Stomach smooth muscle (tissue), 2 donors: ENCODE measurements around the gene C1orf198.

Source experiments
- H3K27ac ChIP-seq: one replicate; pipeline ENCODE4 v1.7.0; 2013; ENCODE audit warnings: mild to moderate bottlenecking, low read length, inconsistent platforms
- H3K27me3 ChIP-seq, 2 donors: one replicate each; pipeline ENCODE4 v1.7.0; 2013; ENCODE audit warnings: low read length in 2 of 2; ENCODE audit not compliant: insufficient read depth in 2 of 2, control insufficient read depth in 1 of 2
- H3K36me3 ChIP-seq, 2 donors: one replicate each; pipeline ENCODE4 v1.7.0; 2013; ENCODE audit warnings: low read length in 2 of 2; ENCODE audit not compliant: control insufficient read depth in 2 of 2, insufficient read depth in 2 of 2
- H3K4me1 ChIP-seq: one replicate; pipeline ENCODE4 v1.7.0; 2013; ENCODE audit warnings: low read length; ENCODE audit not compliant: control insufficient read depth, insufficient read depth
- H3K4me3 ChIP-seq, 2 donors: one replicate each; pipeline ENCODE4 v1.7.0; 2013; ENCODE audit warnings: low read length in 2 of 2
- H3K9ac ChIP-seq, 2 donors: one replicate each; pipeline ENCODE4 v1.7.0; 2013; ENCODE audit warnings: low read length in 2 of 2, mild to moderate bottlenecking in 1 of 2
- H3K9me3 ChIP-seq, 2 donors: one replicate each; pipeline ENCODE4 v1.7.0; 2013; ENCODE audit warnings: low read length in 2 of 2; ENCODE audit not compliant: control insufficient read depth in 2 of 2
- donor health status: healthy.
- donor health status: Pancreatic carcinoma.

Gene C1orf198

DNA sequence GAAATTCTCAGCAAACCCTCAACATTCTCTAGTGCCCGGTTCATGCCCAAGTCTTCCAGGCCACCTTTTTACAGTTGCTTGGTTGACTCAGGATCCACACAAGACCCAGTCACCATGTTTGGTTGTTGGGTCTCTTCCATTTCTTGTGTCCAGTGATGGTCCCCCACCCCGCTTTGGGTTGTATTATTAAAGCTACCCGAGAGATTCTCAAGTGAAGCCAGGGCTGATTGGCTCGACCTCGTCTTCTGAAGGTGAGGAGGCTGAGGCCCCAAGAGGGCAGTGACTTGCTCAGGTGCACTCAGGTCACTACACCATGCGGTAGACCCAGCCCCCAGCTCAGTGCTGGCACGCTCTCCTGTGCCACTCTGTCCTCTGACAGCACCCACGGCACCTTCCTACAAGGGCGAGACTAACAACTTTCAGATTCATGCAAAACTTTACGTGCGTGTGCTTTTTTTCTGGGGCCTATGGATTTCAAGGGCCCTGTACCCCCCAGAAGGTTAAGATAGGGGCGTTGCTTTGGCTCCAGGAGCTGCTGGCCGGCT lies 70.9 kb downstream of the C1orf198 start:
- Histone ChIP-seq H3K27me3 (no peaks in the 10 kb centered on the region), H3K27ac (no peak overlapping the region), H3K4me1 (peaks cover 3% of the 10 kb centered on the region), H3K4me3 (no peak overlapping the region), H3K9ac (no peak overlapping the region), H3K9me3 (no peaks in the 10 kb centered on the region), H3K36me3 (no peaks in the 10 kb centered on the region)

DNA sequence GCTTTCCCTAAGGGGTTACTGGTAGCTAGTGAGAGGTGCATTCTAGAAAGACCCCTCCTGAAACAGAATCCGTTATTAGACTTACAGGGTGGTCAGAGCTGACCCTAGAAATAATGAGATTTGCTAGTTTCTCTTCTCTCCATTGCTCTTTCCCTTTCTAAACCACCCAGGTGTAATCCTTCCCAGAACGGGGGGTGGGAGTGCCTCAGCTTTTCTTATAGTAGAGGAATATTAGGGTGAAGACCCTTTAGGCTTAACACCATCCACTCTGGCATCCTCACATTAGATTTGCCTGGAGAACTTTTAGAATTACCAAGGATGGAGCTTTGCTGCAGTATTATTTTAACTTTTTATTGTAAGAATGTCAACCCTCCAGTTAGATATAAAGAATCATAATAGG lies 71.7 kb downstream of the C1orf198 start:
- peaks cover 3% of the 10 kb centered on the region for H3K4me1 ChIP-seq
- no peaks in the 10 kb centered on the region for H3K9me3 ChIP-seq
- no peaks in the 10 kb centered on the region for H3K27me3 ChIP-seq
- no peaks in the 10 kb centered on the region for H3K36me3 ChIP-seq
- no peak overlapping the region for H3K4me3 ChIP-seq
- H3K9ac ChIP-seq, result no peak overlapping the region
- H3K27ac ChIP-seq, result no peak overlapping the region

DNA sequence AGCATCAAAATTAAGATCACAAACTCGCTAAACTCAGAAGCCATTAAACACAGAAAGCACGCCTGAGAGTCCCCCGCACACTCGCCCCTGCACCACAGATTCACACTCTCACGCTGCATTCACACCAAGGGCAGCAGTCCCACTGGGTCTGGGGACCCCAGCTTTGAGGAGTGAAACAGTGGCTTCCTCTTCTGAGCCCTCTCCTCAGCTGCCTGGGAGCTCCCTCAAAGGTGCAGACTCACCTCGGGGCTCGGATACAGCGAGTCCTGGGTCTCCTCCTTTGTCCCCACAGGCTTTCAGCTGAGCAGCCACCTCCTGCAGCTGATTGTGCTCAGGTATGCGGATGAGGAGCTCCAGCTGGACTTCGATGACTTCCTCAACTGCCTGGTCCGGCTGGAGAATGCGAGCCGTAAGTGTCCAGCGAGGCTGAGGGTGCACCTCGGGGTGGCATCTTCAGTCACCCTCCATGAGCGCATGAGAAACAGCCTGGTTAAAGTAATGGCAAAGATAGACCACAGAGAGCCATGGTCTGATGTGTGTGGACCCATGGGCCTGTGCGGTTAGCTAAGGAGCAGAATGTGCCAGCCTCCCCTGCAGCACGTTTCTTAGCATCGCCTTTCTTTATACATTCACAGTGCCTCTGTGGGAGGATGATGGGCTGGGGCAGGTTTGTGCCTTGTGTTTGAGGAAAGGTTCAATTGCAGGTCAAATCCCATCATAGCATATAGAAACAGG lies 73.3 kb downstream of the C1orf198 start:
- Histone ChIP-seq H3K9ac (no peak overlapping the region), H3K4me3 (no peak overlapping the region), H3K36me3 (no peaks in the 10 kb centered on the region), H3K9me3 (no peaks in the 10 kb centered on the region), H3K27me3 (no peaks in the 10 kb centered on the region), H3K27ac (no peak overlapping the region), H3K4me1 (peaks cover 3% of the 10 kb centered on the region)

DNA sequence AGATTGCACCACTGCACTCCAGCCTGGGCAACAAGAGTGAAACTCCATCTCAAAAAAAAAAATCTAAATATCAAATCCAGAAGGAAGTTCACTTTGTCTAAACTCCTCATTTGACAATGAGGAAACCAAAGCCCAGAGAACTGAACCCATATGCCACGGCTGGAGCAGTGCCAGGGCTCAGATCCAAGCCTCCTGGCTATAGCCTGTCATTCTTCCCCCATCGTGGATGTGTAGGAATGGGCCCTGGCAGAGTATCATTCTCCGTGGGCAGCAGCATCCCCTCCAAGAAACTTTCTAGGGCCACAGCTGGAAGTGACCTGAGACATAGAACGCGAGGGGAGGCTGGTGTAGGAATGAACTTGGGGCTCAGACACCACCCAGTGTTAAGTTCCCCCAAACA lies 73.9 kb downstream of the C1orf198 start:
- no peak overlapping the region for H3K27ac ChIP-seq
- H3K4me1 ChIP-seq, result peaks cover 3% of the 10 kb centered on the region
- H3K9ac ChIP-seq, result no peak overlapping the region
- H3K4me3 ChIP-seq, result no peak overlapping the region
- no peaks in the 10 kb centered on the region for H3K36me3 ChIP-seq
- H3K27me3 ChIP-seq, result no peaks in the 10 kb centered on the region
- no peaks in the 10 kb centered on the region for H3K9me3 ChIP-seq

DNA sequence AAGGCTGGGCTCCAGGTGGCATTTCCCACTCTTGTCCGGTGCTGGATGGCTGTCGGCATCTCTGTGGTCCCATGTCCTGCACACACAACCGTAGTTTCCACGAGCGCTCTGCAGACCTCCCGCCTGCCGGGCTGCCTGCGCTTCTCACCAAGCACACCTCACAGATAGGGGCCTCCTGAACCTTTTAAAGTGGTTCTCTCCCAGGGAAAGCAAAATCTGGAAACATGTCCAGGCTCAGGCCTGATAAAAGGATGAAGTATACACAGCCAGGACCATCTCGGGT lies 74.9 kb downstream of the C1orf198 start:
- no peaks in the 10 kb centered on the region for H3K36me3 ChIP-seq
- no peak overlapping the region for H3K27ac ChIP-seq

DNA sequence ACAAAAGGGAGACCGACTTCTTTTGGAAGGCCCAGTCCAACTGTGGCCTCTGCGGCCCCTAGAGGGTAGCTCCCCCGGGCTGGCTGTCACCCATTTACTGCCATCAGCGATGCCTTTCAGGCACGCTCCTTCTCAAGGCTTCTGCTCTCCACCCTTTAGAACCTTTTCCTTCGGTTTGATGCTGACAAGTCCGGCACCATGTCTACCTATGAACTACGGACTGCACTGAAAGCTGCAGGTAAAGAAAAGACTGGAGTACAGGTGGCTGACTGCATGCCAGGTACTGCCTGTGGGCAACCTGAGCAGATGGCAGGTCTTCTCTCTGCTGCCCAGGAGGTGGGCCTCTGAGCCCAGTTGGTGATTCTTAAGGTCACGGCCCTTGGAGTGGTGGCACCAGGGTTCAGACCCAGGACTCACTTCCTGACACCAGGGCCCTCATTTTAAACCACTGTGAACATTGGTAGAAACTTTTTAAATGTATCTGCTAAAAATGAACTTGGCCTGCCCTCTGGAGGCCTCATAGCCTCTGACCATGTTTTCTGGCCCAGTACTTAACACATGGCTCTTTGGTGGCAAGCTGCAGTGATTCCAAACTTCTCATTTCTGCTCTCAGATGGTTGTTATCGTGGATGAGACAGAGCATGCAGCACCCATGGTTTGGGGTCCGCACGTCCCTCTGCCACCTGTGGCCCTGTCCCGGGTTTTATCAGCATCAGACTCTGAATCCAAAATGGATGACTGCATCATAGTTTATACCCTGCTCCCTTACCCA lies 75.4 kb downstream of the C1orf198 start:
- H3K9me3 ChIP-seq, result no peaks in the 10 kb centered on the region
- H3K9ac ChIP-seq, result no peak overlapping the region
- H3K36me3 ChIP-seq, result no peaks in the 10 kb centered on the region

More for the DNA sequence above, 74.9 kb downstream of the C1orf198 start:
- Histone ChIP-seq H3K4me3 (no peak overlapping the region), H3K27me3 (peaks cover 0 to 2% of the 10 kb centered on the region in 2 donors), H3K4me1 (peaks cover 3% of the 10 kb centered on the region), H3K9ac (no peak overlapping the region), H3K9me3 (no peaks in the 10 kb centered on the region)

DNA sequence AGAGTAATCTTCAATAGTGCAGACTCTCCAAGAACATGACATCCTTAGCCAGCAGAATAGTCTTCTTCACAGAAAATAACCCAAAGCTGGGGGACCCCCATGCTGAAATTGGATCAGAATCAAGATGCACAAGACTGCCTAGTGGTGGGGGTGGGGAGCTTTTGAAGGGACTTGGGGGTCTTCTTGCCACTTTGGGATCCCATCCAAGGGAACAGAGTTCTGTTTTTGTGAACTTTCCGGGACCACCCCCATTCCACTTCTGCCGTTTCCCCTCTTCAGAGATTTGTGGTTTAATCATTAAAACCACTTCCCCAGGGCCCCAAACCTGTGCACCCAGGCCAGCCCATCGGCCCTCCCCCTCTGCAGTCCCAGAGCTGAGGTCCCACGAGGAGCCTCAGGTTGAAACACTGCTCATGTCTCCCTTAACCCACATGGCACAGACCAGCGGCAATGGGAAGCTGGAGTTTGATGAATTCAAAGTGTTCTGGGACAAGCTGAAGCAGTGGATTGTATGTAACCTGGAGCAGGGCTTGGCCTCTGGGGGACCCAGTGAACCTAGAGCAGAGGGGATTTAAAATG lies 76.2 kb downstream of the C1orf198 start:
- Histone ChIP-seq H3K4me1 (no peaks in the 10 kb centered on the region), H3K9me3 (no peaks in the 10 kb centered on the region), H3K27me3 (peaks cover 0 to 2% of the 10 kb centered on the region in 2 donors)

More for the DNA sequence above, 75.4 kb downstream of the C1orf198 start:
- Histone ChIP-seq H3K27me3 (peaks cover 0 to 2% of the 10 kb centered on the region in 2 donors), H3K4me3 (no peak overlapping the region), H3K4me1 (peaks cover 3% of the 10 kb centered on the region), H3K27ac (no peak overlapping the region)

DNA sequence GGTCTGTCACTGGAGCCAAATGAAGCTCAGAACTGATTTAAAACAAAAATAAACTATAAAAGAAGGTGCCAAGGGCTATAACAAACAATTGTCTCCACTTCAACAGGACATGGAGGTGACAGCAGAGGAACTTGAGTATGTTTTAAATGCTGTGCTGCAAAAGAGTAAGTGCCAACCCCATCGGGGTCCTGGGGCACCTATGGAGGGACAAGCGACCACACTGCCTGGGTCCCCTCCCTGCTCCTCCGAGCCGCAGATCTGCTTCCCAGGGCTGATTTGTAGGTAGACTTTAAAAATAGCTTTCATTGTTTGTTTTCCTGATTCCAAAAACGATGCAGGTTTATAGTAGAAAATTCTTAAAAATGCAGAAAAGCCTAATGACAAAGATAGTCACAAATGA lies 78.3 kb downstream of the C1orf198 start:
- no peak overlapping the region for H3K4me3 ChIP-seq
- H3K27me3 ChIP-seq, result peaks cover 0 to 2% of the 10 kb centered on the region in 2 donors
- H3K36me3 ChIP-seq, result no peaks in the 10 kb centered on the region
- H3K9ac ChIP-seq, result no peak overlapping the region
- no peaks in the 10 kb centered on the region for H3K4me1 ChIP-seq
- H3K9me3 ChIP-seq, result no peaks in the 10 kb centered on the region
- no peak overlapping the region for H3K27ac ChIP-seq

More for the DNA sequence above, 76.2 kb downstream of the C1orf198 start:
- no peak overlapping the region for H3K9ac ChIP-seq
- H3K4me3 ChIP-seq, result no peak overlapping the region
- H3K36me3 ChIP-seq, result no peaks in the 10 kb centered on the region
- no peak overlapping the region for H3K27ac ChIP-seq

DNA sequence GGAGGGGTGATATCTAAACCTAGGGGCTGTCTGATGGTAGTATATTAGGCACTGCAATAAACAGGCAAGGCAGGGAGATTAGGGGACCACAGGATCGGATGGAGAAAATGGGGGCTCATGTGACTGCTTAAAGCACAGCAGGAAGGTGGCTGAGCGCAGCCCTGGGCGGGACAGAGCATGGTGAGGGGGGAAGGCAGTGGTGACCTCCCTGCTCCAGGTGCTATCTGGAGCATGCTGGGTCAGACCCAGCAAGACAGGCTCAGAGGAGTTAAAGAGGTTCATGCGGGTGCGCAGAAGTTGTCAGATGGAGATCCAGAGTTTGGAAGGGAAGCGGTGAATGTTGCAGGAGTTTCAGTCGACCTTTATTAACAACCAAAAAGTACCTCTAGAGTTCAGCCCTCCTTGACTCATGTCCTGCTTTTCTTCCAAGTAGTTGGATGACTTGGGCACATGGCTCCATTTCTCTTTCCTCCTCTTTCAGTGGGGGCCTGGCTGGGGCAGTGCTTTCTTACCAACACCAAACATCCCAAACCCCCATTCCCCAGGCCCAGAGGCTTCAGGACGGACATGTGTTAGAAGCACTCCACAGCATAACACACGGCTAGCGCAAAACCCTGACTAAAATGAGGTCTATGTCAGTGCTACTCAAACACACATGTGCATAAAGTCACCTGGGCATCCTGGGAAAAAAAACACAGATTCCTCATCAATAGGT lies 79.6 kb downstream of the C1orf198 start:
- Histone ChIP-seq H3K9ac (no peak overlapping the region), H3K27me3 (peaks cover 0 to 2% of the 10 kb centered on the region in 2 donors)

DNA sequence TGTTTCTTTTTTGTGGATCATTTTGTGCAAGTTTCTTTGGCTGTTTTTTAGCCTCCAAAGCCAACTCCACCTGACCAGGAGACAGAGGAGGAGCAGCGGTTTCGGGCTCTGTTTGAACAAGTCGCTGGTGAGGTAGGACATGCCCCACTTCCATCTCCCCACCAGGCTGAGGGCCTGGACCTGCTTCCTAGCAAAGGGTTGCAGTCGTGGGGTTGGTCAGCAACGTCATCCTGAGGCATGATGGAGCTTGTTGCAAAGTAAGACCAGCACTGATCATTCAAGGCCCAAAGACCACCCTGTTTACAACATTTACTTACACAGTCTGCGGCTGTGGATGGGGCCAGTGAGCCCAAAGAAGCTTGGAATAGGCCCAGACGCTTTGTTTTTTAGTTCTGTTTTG lies 80.8 kb downstream of the C1orf198 start:
- H3K27ac ChIP-seq, result no peak overlapping the region
- H3K36me3 ChIP-seq, result no peaks in the 10 kb centered on the region
- no peak overlapping the region for H3K9ac ChIP-seq
- H3K4me3 ChIP-seq, result no peak overlapping the region
- peaks cover 0 to 2% of the 10 kb centered on the region in 2 donors for H3K27me3 ChIP-seq
- no peaks in the 10 kb centered on the region for H3K4me1 ChIP-seq
- H3K9me3 ChIP-seq, result no peaks in the 10 kb centered on the region

More for the DNA sequence above, 79.6 kb downstream of the C1orf198 start:
- H3K9me3 ChIP-seq, result no peaks in the 10 kb centered on the region
- no peaks in the 10 kb centered on the region for H3K4me1 ChIP-seq
- no peak overlapping the region for H3K4me3 ChIP-seq
- no peaks in the 10 kb centered on the region for H3K36me3 ChIP-seq
- H3K27ac ChIP-seq, result no peak overlapping the region
